GM21390 (cell line): ENCODE data around the gene CCNB2.

Experiments used
- ATAC-seq: cut with Tn5 transposase; IDR thresholded peaks from one replicate; pipeline ENCODE4 v1.9.1; 2021; ENCODE audit not compliant: unreplicated experiment

The CCNB2 gene

DNA sequence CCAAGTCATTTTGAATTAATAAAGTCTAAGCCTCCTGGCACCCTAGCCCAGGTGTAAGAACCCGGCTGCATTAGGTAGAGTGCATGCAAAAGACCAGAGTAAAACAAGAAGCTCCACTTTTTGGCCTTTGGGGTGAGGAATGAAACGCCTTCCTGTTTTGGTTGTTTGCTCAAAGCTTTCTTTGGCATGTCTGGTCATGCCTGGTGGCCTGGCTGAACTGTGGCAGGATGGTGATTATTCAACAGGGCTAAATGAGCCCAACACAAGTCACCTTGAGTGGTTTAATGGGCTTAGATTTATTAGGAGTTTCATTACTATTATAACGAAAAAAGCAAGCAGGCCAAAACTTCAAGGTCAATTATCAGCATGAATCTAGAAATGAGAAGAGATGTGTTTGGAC, 60.8 kb downstream of the CCNB2 start:
- ATAC-seq = no peak

DNA sequence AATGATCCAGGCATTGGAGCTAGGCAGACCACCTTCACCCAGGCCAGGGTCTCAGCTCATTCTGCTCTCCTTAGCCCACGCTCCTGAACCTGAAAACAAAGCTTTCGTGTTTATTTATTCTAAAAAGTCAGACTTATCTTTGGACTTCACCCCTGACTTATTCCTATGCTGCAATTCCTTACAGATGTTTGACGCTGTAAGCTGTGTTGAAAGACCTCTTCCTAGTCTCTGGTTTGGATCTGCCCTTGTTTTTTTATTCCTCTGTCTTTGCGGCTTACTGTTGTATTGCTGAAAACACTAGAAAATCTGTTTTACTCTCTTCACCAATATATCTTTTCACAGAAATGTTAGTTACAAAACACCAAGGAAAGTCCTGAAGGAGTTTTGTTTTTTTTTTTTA, 61.2 kb downstream of the CCNB2 start:
- ATAC-seq = no peak

DNA sequence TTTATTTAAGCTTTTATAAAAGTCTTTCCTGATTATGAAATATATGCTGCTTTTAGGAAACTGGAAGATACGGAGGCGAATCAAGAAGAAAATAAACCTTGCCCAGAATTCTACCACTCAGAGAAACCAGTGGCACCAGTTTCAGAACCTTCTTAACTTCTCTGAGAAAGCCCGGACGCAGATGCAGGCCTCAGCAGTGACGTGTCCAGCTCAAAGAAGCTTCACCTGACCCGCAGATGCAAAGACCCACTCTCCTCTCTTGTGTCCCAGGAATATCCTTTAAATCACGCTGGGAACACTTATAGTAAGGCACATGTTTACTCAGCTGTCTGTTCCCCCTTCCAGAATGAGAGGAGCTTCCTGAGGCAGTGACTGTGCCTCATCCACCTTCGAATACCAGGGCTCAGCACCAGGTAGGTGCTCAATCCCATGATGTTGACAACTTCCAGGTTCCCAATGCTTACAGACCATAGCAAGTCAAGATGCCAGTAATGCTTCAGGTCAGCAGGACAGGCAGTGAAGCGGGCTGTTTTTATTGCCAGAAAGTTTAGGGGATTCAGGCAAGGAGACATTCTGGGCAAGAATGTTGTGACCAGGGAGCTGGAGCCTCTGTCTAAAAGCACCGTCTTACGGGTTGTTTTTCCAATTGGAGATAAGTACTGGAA, 61.8 kb downstream of the CCNB2 start:
- no peak for ATAC-seq

DNA sequence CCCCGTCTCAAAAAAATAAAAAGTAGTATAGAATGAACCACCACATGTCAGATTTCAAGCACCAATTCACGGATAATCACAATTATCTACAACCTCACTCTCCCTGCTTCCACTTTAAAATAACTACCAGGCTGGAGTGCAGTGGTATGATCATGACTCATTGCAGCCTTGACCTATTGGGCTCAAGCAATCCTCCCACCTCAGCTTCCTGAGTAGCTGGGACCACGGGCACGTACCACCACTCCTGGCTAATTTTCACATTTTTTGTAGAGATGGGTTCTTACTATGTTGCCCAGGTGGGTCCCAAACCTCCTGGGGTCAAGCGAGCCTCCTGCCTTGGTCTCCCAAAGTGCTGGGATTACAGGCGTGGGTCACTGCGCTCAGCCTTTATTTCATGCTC, 63.6 kb downstream of the CCNB2 start:
- ATAC-seq = no peak

DNA sequence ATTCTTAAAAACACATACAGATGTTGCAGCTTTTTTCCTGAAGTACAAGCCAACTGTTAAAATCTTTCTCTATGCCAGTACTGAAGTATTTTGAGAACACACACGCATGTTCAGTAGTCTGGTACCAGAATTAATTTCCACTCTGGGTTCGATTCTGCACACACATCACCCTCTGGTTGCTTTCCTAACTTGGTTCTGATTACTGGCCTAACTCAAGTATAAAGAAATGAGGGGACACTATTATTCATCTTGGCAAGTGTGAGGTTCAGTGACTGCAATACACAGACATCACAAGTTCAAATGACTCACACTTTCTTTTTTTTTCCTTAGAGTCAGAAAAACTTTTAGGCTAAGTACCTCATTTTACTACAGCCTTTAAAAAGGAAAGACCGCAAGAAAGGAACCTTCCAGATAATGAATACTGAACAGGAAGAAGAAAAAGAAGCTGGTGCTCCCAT, 64.3 kb downstream of the CCNB2 start:
- ATAC-seq = no peak

DNA sequence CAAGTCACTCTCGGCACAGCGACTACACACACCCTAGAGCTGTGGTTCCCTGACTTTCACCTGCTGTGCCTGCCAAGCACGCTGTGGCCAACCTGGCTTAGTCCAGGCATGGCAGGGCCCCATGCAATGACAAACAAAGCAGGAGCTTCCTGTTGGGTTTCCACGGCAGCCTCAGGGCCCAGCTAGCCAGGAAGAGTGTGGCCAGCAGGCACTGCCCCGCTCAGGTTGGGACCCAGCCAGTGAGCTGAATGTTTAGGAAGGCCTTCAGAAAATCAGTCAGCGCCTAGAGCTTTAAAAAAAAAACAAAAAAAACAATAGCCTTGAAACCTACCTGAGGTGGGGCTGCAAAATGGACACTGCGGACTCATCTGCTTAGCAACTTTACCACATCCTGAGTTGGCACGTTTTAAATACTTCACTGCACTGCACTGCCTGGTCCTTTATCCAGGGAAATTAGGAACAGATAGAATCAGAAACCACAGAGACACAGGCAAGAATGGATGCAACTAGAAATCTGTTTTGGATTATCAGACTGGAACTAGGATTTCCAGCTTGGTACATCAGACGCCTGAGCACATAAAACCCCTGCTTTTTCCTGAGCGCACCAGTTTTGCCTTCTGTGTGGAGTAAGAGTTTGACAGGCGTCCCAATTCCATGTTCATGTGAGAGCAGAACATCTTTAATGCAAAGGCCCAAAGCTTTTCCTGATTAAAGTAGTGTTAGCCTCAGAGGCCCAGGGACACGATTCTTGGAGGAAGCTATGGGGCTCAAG, 65.5 kb downstream of the CCNB2 start:
- ATAC-seq = no peak

DNA sequence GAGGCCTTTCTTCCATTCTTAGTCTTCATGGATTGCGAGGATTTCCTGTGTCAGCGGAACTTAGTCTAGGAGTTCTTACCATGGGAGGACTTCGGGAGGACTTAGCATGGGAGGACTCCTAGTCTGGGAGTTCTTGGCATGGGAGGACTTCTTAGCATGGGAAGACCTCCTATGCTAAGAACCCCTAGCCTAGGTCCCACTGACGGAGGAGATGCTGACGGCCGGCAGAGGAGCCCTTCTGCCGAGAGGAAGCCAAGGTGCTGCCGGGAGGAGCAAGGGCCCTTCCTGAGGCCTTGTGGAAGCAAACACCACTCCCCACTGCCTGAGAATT, 66.1 kb downstream of the CCNB2 start:
- ATAC-seq = no peak

DNA sequence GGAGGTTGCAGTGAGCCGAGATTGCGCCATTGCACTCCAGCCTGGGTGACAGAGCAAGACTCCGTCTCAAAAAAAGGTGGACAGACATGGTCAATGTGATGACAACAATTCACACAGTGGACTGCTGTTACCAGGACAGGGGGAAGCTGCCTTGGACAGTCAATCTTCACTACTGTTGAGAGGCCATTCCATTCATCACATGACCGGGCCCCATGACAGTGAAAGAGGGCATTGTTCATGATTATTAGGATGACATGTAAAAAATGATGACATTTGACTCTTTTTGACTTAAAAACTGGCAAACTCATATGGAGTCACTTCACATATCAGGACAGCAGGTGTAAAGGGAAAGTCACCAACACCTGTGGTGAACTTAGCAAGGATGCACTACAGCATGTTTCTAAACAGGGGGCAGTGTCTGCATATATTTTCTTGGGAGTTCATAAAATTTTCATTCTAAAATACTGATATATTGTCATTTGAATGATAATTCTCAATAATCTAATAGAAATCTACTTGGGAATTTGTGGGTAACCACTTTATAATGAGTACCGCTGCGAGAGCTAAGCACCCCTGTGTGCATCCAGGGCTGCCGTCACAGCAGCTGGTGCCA, 67.4 kb downstream of the CCNB2 start:
- no peak for ATAC-seq

DNA sequence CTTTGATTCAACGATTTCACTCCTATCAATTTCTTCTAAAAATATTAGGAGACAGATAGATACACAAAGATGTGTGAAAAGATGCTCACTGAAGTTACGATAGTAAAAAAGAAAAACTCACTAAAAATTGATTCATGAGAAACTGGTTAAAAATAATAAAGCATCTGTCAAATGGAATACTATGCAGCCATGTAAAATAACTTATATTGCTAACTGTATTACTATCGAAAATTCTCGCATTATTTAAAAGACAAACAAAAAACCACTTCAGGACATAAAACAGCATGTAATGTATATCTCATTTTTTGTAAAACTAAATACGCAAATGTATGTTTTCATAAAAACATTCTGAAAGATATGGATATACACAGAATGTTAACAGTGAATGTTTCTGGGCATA, 68.2 kb downstream of the CCNB2 start:
- ATAC-seq = no peak

DNA sequence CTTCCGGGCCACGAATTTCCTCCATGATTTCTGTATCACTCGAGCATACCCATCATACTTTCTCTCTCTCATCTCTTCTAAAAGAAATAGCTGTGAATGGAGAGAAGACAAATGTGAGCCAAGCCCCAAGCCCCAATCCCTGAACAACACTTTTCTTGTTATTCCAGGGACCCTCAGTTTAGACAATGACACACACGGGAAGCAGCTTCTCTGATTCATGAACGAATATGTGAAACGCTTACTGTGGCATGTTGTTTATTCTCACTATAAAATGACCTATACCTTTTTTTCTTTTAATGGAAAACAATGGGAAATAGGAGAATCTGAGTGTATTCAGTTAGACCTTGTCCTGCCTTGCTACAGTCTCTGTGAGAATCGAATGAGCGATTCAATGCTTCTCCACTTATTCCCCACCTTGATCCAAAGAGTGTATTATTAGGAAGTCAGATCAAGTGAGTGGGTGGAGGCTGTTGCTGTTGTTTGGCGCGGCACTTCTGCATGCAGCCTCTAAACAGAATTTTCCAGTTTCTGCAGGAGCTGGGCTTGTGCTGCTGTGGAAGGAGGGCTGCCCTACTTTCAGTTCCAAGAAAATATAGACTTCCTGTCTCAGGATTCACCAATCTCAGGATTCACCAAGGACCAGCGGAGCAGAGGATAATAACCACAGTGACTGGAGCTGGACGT, 69.3 kb downstream of the CCNB2 start:
- no peak for ATAC-seq
